ENCODE results near the gene TXN. TPM values are rescaled to one million over a fixed set of nuclear protein-coding genes. Genes with fewer than 3 reads are reported as not detected.

Gene TXN
- total and polyA plus RNA-seq, 4 donors = 61.4 to 742 (median 326) TPM

GRCh38 chr9:110260911-110261310 lies 4.6 kb upstream of the TXN start:
- TF ChIP-seq, protein P1, sequence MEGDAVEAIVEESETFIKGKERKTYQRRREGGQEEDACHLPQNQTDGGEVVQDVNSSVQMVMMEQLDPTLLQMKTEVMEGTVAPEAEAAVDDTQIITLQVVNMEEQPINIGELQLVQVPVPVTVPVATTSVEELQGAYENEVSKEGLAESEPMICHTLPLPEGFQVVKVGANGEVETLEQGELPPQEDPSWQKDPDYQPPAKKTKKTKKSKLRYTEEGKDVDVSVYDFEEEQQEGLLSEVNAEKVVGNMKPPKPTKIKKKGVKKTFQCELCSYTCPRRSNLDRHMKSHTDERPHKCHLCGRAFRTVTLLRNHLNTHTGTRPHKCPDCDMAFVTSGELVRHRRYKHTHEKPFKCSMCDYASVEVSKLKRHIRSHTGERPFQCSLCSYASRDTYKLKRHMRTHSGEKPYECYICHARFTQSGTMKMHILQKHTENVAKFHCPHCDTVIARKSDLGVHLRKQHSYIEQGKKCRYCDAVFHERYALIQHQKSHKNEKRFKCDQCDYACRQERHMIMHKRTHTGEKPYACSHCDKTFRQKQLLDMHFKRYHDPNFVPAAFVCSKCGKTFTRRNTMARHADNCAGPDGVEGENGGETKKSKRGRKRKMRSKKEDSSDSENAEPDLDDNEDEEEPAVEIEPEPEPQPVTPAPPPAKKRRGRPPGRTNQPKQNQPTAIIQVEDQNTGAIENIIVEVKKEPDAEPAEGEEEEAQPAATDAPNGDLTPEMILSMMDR (IDR thresholded peaks at IDR 0.05; ENCODE audit: control extremely low read depth, extremely low read depth) = no peak
- no peak overlapping the region for H3K27ac ChIP-seq (ENCODE audit: low read depth in 1 of 2, low read length in 1 of 2)
- ATAC-seq (ENCODE audit: insufficient read depth, low FRiP score) (no peak), DNase-seq (no peak)
- no peaks in the 10 kb centered on the region for H3K27me3 ChIP-seq (ENCODE audit: control insufficient read depth in 3 of 3, insufficient read depth in 3 of 3, low read length in 2 of 3)
- peaks cover 0 to 9% (median 5%) of the 10 kb centered on the region in 5 donors for H3K4me1 ChIP-seq (ENCODE audit: control insufficient read depth in 5 of 5, insufficient read depth in 5 of 5, low read length in 5 of 5)
- H3K9ac ChIP-seq (ENCODE audit: insufficient read depth in 1 of 2, low read length in 2 of 2) = no peak overlapping the region
- no peaks in the 10 kb centered on the region for H3K36me3 ChIP-seq (ENCODE audit: control insufficient read depth in 4 of 4, insufficient read depth in 4 of 4, low read length in 4 of 4)
- no peak overlapping the region for H3K4me3 ChIP-seq
- no peaks in the 10 kb centered on the region for H3K9me3 ChIP-seq (ENCODE audit: control insufficient read depth in 4 of 4, insufficient read depth in 3 of 4, low read length in 3 of 4)
- 37 to 64% methylated on average over 4 of the region's 4 CpGs for WGBS, 2 donors

DNA sequence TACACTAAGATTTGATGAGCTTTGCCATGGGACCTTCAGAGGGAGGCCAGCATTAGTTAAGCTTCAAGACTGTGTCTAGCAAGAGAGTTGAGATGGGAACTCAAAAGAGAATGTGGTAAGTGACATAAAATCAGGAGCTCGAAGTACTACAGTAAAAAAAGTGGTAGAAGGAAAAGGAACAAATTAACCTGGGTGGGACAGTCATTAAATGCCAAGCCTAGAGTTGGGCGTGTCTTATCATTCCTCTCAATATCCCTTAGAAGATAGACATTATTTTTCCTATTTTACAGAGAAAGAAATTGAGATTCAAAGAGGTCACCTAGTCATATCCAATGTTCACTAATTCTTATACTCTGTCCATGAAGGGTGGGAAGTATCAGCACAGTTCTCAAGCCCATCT lies 3.3 kb upstream of the TXN start:
- Histone ChIP-seq H3K27ac (ENCODE audit: low read depth in 1 of 2, low read length in 1 of 2) (no peak overlapping the region), H3K36me3 (ENCODE audit: control insufficient read depth in 4 of 4, insufficient read depth in 4 of 4, low read length in 4 of 4) (no peaks in the 10 kb centered on the region), H3K9ac (ENCODE audit: insufficient read depth in 1 of 2, low read length in 2 of 2) (no peak overlapping the region), H3K27me3 (ENCODE audit: control insufficient read depth in 3 of 3, insufficient read depth in 3 of 3, low read length in 2 of 3) (no peaks in the 10 kb centered on the region), H3K4me3 (no peak overlapping the region), H3K4me1 (ENCODE audit: control insufficient read depth in 5 of 5, insufficient read depth in 5 of 5, low read length in 5 of 5) (peaks cover 3 to 15% (median 6%) of the 10 kb centered on the region in 5 donors), H3K9me3 (ENCODE audit: control insufficient read depth in 4 of 4, insufficient read depth in 3 of 4, low read length in 3 of 4) (no peaks in the 10 kb centered on the region)
- DNase-seq (no peak), ATAC-seq (ENCODE audit: insufficient read depth, low FRiP score) (no peak)
- TF ChIP-seq, protein P1 (IDR thresholded peaks at IDR 0.05; ENCODE audit: control extremely low read depth, extremely low read depth) = no peak
- 82 to 94% methylated on average over 2 of the region's 2 CpGs for WGBS, 2 donors

DNA sequence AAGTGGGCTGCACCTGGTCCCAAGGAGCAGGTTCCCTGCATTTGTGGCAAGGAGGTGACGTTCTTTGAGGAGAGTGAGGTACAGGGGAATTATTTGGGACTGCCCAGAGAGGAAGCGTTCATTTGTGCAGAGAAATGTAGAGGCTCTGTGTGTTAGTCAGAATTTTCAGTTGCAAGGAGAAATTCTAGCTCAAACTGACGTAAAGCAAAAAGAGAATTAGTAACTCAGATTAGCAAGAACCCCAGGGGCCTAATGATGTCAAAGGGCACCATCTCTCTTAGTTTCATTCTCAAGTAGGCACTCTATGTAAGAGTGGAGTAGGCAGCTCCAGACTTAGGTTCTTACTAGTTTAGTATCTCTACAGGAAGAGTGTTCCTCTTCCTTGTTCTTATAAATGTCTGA lies 2.4 kb upstream of the TXN start:
- no peak overlapping the region for H3K9ac ChIP-seq (ENCODE audit: insufficient read depth in 1 of 2, low read length in 2 of 2)
- no peaks in the 10 kb centered on the region for H3K36me3 ChIP-seq (ENCODE audit: control insufficient read depth in 4 of 4, insufficient read depth in 4 of 4, low read length in 4 of 4)
- DNase-seq (no peak), ATAC-seq (ENCODE audit: insufficient read depth, low FRiP score) (no peak)
- peaks cover 3 to 19% (median 6%) of the 10 kb centered on the region in 5 donors for H3K4me1 ChIP-seq (ENCODE audit: control insufficient read depth in 5 of 5, insufficient read depth in 5 of 5, low read length in 5 of 5)
- H3K9me3 ChIP-seq (ENCODE audit: control insufficient read depth in 4 of 4, insufficient read depth in 3 of 4, low read length in 3 of 4) = no peaks in the 10 kb centered on the region
- H3K4me3 ChIP-seq = no peak overlapping the region
- no peak overlapping the region for H3K27ac ChIP-seq (ENCODE audit: low read depth in 1 of 2, low read length in 1 of 2)
- WGBS, 2 donors = 84 to 85% methylated on average over 3 of the region's 3 CpGs
- H3K27me3 ChIP-seq (ENCODE audit: control insufficient read depth in 3 of 3, insufficient read depth in 3 of 3, low read length in 2 of 3) = no peaks in the 10 kb centered on the region
- TF ChIP-seq, protein P1 (IDR thresholded peaks at IDR 0.05; ENCODE audit: control extremely low read depth, extremely low read depth) = no peak

- Histone ChIP-seq H3K9ac (ENCODE audit: insufficient read depth in 1 of 2, low read length in 2 of 2) (no peak overlapping the region), H3K27me3 (ENCODE audit: control insufficient read depth in 3 of 3, insufficient read depth in 3 of 3, low read length in 2 of 3) (no peaks in the 10 kb centered on the region), H3K4me1 (ENCODE audit: control insufficient read depth in 5 of 5, insufficient read depth in 5 of 5, low read length in 5 of 5) (peaks cover 3 to 19% (median 6%) of the 10 kb centered on the region in 5 donors), H3K36me3 (ENCODE audit: control insufficient read depth in 4 of 4, insufficient read depth in 4 of 4, low read length in 4 of 4) (no peaks in the 10 kb centered on the region), H3K9me3 (ENCODE audit: control insufficient read depth in 4 of 4, insufficient read depth in 3 of 4, low read length in 3 of 4) (no peaks in the 10 kb centered on the region), H3K27ac (ENCODE audit: low read depth in 1 of 2, low read length in 1 of 2) (peak overlapping the region in 1 of 2 donors; percentile 96), H3K4me3 (no peak overlapping the region)
- 86 to 88% methylated on average over 1 of the region's 1 CpG for WGBS, 2 donors
- ATAC-seq (ENCODE audit: insufficient read depth, low FRiP score) = no peak
- TF ChIP-seq, protein P1 (IDR thresholded peaks at IDR 0.05; ENCODE audit: control extremely low read depth, extremely low read depth) = no peak
- DNase-seq = no peak
Observed at GRCh38 chr9:110257956-110258355, 1.6 kb upstream of the TXN start.

Measured in lung (tissue), 12 donors.